NCI-H1417 treated with DMSO at 0.1 percent for 48 hours (cell line): ENCODE measurements around the gene ERVH48-1.
"Not testable (repeated sequence)": the region's sequence is repeated elsewhere in the genome, so short reads cannot be mapped to it uniquely, and the experiment has no call there.

Experiments used
- DNase-seq: peaks from one replicate; lab custom pipeline; 2025; lab: John Stamatoyannopoulos, UW

ERVH48-1 gene

GRCh38 chr21:42925114-42925926, at the start of gene ERVH48-1:
ERVH48-1 (minus strand) TSS chr21:42925630; CDS start chr21:42919006, 6,624 bp downstream.
- no peak for DNase-seq

- DNase-seq, result peak; percentile 96
These were observed 48.8 kb upstream of the ERVH48-1 start, which contains the start of gene PKNOX1 for GRCh38 chr21:42973991-42974831. PKNOX1 (plus strand) TSS chr21:42974562; CDS start chr21:43004382, 29,820 bp downstream.

GRCh38 chr21:42973309-42973990, 48.0 kb upstream of the ERVH48-1 start:
- DNase-seq, result no peak

- no peak for DNase-seq
These were observed 46.5 kb upstream of the ERVH48-1 start for GRCh38 chr21:42971897-42972275.

- no peak for DNase-seq
These were observed 45.7 kb upstream of the ERVH48-1 start for GRCh38 chr21:42970946-42971653.

- DNase-seq, result no peak
These were observed 43.8 kb upstream of the ERVH48-1 start for GRCh38 chr21:42969193-42969600.

- DNase-seq, result not testable (repeated sequence)
These were observed 42.2 kb upstream of the ERVH48-1 start for GRCh38 chr21:42967616-42968015.

- DNase-seq, result no peak
These were observed 39.8 kb upstream of the ERVH48-1 start for GRCh38 chr21:42965211-42965560.

GRCh38 chr21:42964546-42965210, 39.2 kb upstream of the ERVH48-1 start:
- no peak for DNase-seq

- no peak for DNase-seq
These were observed 38.7 kb upstream of the ERVH48-1 start for GRCh38 chr21:42964086-42964485.

- DNase-seq, result no peak
These were observed 37.1 kb upstream of the ERVH48-1 start for GRCh38 chr21:42962380-42963007.

- no peak for DNase-seq
These were observed 34.3 kb upstream of the ERVH48-1 start for GRCh38 chr21:42959728-42960127.

GRCh38 chr21:42958122-42958521, 32.7 kb upstream of the ERVH48-1 start:
- DNase-seq, result not testable (repeated sequence)

- no peak for DNase-seq
These were observed 31.6 kb upstream of the ERVH48-1 start for GRCh38 chr21:42956824-42957630.

GRCh38 chr21:42951193-42951592, 25.8 kb upstream of the ERVH48-1 start:
- not testable (repeated sequence) for DNase-seq

GRCh38 chr21:42949094-42949755, 23.8 kb upstream of the ERVH48-1 start:
- not testable (repeated sequence) for DNase-seq

GRCh38 chr21:42942244-42942643, 16.8 kb upstream of the ERVH48-1 start:
- no peak for DNase-seq

GRCh38 chr21:42941696-42942085, 16.3 kb upstream of the ERVH48-1 start:
- no peak for DNase-seq
